Stomach (tissue), 9 donors: ENCODE measurements around the gene PHF1. TPM values are rescaled to one million over a fixed set of nuclear protein-coding genes. Genes with fewer than 3 reads are reported as not detected.

Experiments used
- DNase-seq, 2 donors: peaks; one replicate each; pipeline versions ENCODE4 v3.0.0 to v3.0.0-alpha.2; 2013 to 2019
- H3K27ac ChIP-seq, 5 donors: fragments of 200-600 bp in 4 of 5; sonication (generic) in 4 of 5; one replicate each; pipeline ENCODE4 v1.5.1; 2013 to 2019; ENCODE audit warnings: mild to moderate bottlenecking in 1 of 5, moderate library complexity in 1 of 5
- H3K27me3 ChIP-seq, 3 donors: fragments of 200-600 bp; sonication (generic); one replicate each; pipeline ENCODE4 v1.5.1; 2017 to 2019; ENCODE audit warnings: mixed run types in 1 of 3
- H3K36me3 ChIP-seq, 4 donors: fragments of 200-600 bp; sonication (generic); 1 replicate in 3 of 4; 2 replicates in 1 of 4; pipeline ENCODE4 v1.5.1; 2016 to 2019
- H3K4me1 ChIP-seq, 4 donors: fragments of 200-600 bp; sonication (generic); one replicate each; pipeline ENCODE4 v1.5.1; 2016 to 2019
- H3K4me3 ChIP-seq, 4 donors: fragments of 200-600 bp; sonication (generic) in 3 of 4; one replicate each; pipeline ENCODE4 v1.5.1; 2016 to 2019; ENCODE audit warnings: mild to moderate bottlenecking in 1 of 4
- H3K9me3 ChIP-seq, 4 donors: fragments of 200-600 bp; sonication (generic); one replicate each; pipeline ENCODE4 v1.5.1; 2016 to 2019
- EP300 ChIP-seq: sonication (generic); formaldehyde crosslinking; IDR thresholded peaks from one replicate; pipeline ENCODE4 v1.6.1; 2017; ENCODE audit warnings: antibody characterized with exemption
- POLR2A ChIP-seq, 4 donors: fragments of 450-650 bp; IDR thresholded peaks; one replicate each; pipeline ENCODE4 v1.6.1; 2016; ENCODE audit warnings: antibody characterized with exemption in 4 of 4, control low read depth in 2 of 4, mild to moderate bottlenecking in 1 of 4, moderate library complexity in 1 of 4
- POLR2AphosphoS5 ChIP-seq, 3 donors: sonication (generic); formaldehyde crosslinking; IDR thresholded peaks; one replicate each; pipeline ENCODE4 v1.6.1; 2016; ENCODE audit warnings: antibody characterized with exemption in 3 of 3
- WGBS, 5 donors: extraction: QIAGEN DNeasy Blood & Tissue Kit in 3 of 5; methylation state at CpG; one replicate each; pipeline versions ENCODE4 v1.1.5 to v1.1.7; 2013 to 2018; 5-methylcytosine and 5-hydroxymethylcytosine counted together
- intact Hi-C: fragments of 100-400 bp; cut with DNase I; formaldehyde crosslinking; loops from one replicate; pipeline ENCODE4 v1.15.1; 2023; ENCODE audit warnings: low total_unique reads
- polyA plus RNA-seq, 3 donors: library from polyadenylated mRNA; stranded (reverse); fragments of 200-250 nt; gene quantifications; one replicate each; pipeline ENCODE4 v1.2.3, GENCODE V29; 2013
- total RNA-seq, 5 donors: library from RNA; depleted of rRNA; stranded (reverse); fragments of >200 nt; gene quantifications; one replicate each; pipeline versions ENCODE4 v1.1.0 to v1.2.3, GENCODE V29; 2014 to 2016
- TF ChIP-seq, protein P1 (sequence below), 7 experiments: fragments of 450-650 bp in 4 of 7; fragments of 200-600 bp in 3 of 7; sonication (generic) in 3 of 7; IDR thresholded peaks; one replicate each; pipeline ENCODE4 v1.5.1; 2016 to 2019; ENCODE audit warnings: antibody characterized with exemption in 7 of 7, control low read depth in 2 of 7, mild to moderate bottlenecking in 1 of 7
- donor health status: healthy with polysubstance abuse.
- donor health status: Bipolar disorder and iron deficiency.
- donor health status: healthy.

The PHF1 gene
- total and polyA plus RNA-seq, 8 donors = 22.0 to 125 (median 69.4) TPM

DNA sequence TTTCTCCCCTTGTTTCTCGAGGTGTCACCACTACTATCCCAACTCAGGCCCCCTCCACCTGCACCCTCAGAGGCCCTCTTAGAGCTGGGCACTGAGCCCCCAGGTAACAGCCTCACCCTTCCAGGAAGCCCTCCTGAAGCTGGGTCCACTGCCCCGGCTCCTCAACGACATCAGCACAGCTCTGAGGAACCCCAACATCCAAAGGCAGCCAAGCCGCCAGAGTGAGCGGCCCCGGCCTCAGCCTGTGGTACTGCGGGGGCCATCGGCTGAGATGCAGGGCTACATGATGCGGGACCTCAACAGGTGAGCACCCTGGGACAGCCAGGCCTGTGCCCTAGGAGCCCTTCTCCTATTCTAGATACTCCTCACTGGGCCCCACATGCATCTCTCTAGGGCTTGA lies 30.6 kb downstream of the PHF1 start:
- DNase-seq = no peak
- no peak overlapping the region for H3K27ac ChIP-seq

DNA sequence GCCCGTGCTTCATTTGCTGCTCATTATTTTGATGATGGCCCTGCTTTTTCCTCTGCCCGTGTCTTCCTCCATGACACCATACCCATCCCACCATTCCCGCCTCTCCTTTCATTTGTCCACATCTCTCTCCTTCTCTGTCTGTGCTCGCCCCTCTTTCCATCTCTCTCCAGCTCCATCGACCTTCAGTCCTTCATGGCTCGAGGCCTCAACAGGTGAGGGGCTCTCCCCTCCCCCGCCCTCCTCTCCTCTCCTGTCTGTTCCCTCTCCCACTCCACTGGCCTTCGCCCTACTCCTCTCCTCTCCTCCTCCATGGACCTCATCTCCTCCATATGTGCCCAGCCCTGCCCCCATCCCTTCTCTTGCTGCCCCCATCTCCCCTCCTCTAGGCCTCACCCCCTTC lies 31.5 kb downstream of the PHF1 start:
- intact Hi-C loops = no loop called here
- H3K4me3 ChIP-seq = no peak overlapping the region
- peaks cover 21 to 92% (median 81%) of the 10 kb centered on the region in 4 donors for H3K36me3 ChIP-seq
- H3K27ac ChIP-seq = no peak overlapping the region
- no peaks in the 10 kb centered on the region for H3K9me3 ChIP-seq
- H3K4me1 ChIP-seq = no peaks in the 10 kb centered on the region
- no peak for DNase-seq
- 87 to 91% (median 89%) methylated on average over 8 of the region's 8 CpGs for WGBS, 5 donors
- TF ChIP-seq, protein P1, sequence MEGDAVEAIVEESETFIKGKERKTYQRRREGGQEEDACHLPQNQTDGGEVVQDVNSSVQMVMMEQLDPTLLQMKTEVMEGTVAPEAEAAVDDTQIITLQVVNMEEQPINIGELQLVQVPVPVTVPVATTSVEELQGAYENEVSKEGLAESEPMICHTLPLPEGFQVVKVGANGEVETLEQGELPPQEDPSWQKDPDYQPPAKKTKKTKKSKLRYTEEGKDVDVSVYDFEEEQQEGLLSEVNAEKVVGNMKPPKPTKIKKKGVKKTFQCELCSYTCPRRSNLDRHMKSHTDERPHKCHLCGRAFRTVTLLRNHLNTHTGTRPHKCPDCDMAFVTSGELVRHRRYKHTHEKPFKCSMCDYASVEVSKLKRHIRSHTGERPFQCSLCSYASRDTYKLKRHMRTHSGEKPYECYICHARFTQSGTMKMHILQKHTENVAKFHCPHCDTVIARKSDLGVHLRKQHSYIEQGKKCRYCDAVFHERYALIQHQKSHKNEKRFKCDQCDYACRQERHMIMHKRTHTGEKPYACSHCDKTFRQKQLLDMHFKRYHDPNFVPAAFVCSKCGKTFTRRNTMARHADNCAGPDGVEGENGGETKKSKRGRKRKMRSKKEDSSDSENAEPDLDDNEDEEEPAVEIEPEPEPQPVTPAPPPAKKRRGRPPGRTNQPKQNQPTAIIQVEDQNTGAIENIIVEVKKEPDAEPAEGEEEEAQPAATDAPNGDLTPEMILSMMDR (IDR thresholded peaks at IDR 0.05) = no peak
- TF ChIP-seq EP300 = no peak
- no peak for TF ChIP-seq POLR2AphosphoS5 (IDR thresholded peaks at IDR 0.05)
- no peak for TF ChIP-seq POLR2A (IDR thresholded peaks at IDR 0.05)
- H3K27me3 ChIP-seq = no peaks in the 10 kb centered on the region

More for the DNA sequence above, 30.6 kb downstream of the PHF1 start:
- Histone ChIP-seq H3K27me3 (no peaks in the 10 kb centered on the region), H3K4me3 (no peak overlapping the region), H3K36me3 (peaks cover 21 to 92% (median 82%) of the 10 kb centered on the region in 4 donors), H3K9me3 (no peaks in the 10 kb centered on the region), H3K4me1 (no peaks in the 10 kb centered on the region)
- no peak for TF ChIP-seq EP300
- TF ChIP-seq, protein P1 (IDR thresholded peaks at IDR 0.05) = no peak
- no peak for TF ChIP-seq POLR2A (IDR thresholded peaks at IDR 0.05)
- TF ChIP-seq POLR2AphosphoS5 (IDR thresholded peaks at IDR 0.05) = no peak
- intact Hi-C loops = no loop called here
- WGBS, 5 donors = 93 to 97% (median 93%) methylated on average over 1 to 9 of the region's 9 CpGs

DNA sequence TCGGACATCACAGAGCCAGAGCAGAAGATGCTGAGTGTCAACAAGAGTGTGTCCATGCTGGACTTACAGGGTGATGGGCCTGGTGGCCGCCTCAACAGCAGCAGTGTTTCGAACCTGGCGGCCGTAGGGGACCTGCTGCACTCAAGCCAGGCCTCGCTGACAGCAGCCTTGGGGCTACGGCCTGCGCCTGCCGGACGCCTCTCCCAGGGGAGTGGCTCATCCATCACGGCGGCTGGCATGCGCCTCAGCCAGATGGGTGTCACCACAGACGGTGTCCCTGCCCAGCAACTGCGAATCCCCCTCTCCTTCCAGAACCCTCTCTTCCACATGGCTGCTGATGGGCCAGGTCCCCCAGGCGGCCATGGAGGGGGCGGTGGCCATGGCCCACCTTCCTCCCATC lies 32.2 kb downstream of the PHF1 start:
- no peak for TF ChIP-seq EP300
- TF ChIP-seq, protein P1 (IDR thresholded peaks at IDR 0.05) = no peak
- no peak for TF ChIP-seq POLR2A (IDR thresholded peaks at IDR 0.05)
- TF ChIP-seq POLR2AphosphoS5 (IDR thresholded peaks at IDR 0.05) = no peak
- H3K4me1 ChIP-seq = no peaks in the 10 kb centered on the region
- H3K36me3 ChIP-seq = peaks cover 16 to 92% (median 80%) of the 10 kb centered on the region in 4 donors
- no peak for DNase-seq
- no peak overlapping the region for H3K4me3 ChIP-seq
- no peak overlapping the region for H3K27ac ChIP-seq
- 92 to 96% (median 94%) methylated on average over 12 to 17 of the region's 17 CpGs for WGBS, 5 donors
- no peaks in the 10 kb centered on the region for H3K27me3 ChIP-seq
- intact Hi-C loops = no loop called here
- H3K9me3 ChIP-seq = no peaks in the 10 kb centered on the region

DNA sequence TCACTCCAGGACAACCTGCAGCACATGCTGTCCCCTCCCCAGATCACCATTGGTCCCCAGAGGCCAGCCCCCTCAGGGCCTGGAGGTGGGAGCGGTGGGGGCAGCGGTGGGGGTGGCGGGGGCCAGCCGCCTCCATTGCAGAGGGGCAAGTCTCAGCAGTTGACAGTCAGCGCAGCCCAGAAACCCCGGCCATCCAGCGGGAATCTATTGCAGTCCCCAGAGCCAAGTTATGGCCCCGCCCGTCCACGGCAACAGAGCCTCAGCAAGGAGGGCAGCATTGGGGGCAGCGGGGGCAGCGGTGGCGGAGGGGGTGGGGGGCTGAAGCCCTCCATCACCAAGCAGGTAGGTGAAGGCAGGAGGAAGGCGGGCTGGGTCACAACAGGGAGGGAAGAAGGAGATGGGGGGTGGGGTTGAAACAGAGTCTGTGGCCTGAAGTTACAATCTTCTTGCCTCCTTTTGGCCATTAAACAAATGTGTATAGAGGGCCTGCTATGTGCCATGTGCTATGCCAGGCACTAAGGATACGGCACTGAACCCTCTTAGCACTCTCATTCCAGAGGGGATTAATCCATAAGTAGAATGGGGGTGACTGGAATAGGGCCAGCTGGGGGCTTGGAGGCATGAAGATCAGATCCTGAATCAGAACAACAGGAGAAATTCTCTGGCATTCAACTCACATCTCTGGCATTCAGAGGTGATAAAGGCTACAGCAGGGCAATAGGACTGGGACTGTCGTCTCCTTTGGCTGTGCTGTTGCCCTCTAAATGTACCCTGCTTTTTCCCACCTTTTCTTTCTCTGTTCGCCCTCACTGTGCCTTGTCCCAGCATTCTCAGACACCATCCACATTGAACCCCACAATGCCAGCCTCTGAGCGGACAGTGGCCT lies 33.0 kb downstream of the PHF1 start:
- H3K9me3 ChIP-seq = no peaks in the 10 kb centered on the region
- no peak overlapping the region for H3K27ac ChIP-seq
- H3K4me3 ChIP-seq = no peak overlapping the region
- TF ChIP-seq EP300 = no peak
- TF ChIP-seq, protein P1 (IDR thresholded peaks at IDR 0.05) = no peak
- no peak for TF ChIP-seq POLR2AphosphoS5 (IDR thresholded peaks at IDR 0.05)
- no peak for TF ChIP-seq POLR2A (IDR thresholded peaks at IDR 0.05)
- H3K36me3 ChIP-seq = peaks cover 13 to 92% (median 80%) of the 10 kb centered on the region in 4 donors
- no peaks in the 10 kb centered on the region for H3K27me3 ChIP-seq
- DNase-seq = no peak
- intact Hi-C loops = no loop called here
- WGBS, 5 donors = 86 to 95% (median 91%) methylated on average over 14 to 18 of the region's 18 CpGs
- no peaks in the 10 kb centered on the region for H3K4me1 ChIP-seq
